ENCODE measurements around the gene AANAT.

GRCh38 chr17:76487451-76488192 is 20.2 kb downstream of the AANAT start:
- no peak for TF ChIP-seq CTCF (IDR thresholded peaks at IDR 0.05)
- no peak for TF ChIP-seq POLR2A (IDR thresholded peaks at IDR 0.05)

All from adrenal gland (tissue), 5 donors.